K562 (cell line): ENCODE data around the gene OTOP3. TPM values are rescaled to one million over a fixed set of nuclear protein-coding genes. Genes with fewer than 3 reads are reported as not detected.

Experiments
- ATAC-seq: fragments of 200-7000 bp; cut with Tn5 transposase; 3 replicates; pipeline ENCODE4 v1.9.1; 2020; ENCODE audit warnings: moderate library complexity
- BruUV-seq: library from RNA; stranded (reverse); fragments of 400-500 nt; replicated peaks from 2 replicates; lab custom pipeline; 2021; lab: Mats Ljungman, UMichigan
- CTCF ChIA-PET: fragments of 300-600 bp; formaldehyde crosslinking; extraction: SDS; loops from one replicate; lab custom pipeline; 2021; ENCODE audit warnings: low intra/inter-chr PET ratio; lab: Yijun Ruan, JAX
- POLR2A ChIA-PET: fragments of 300-600, 350-650 bp; sonication (Branson Sonifier 250); formaldehyde crosslinking; extraction: SDS; loops from one replicate; lab custom pipeline; 2021; ENCODE audit warnings: antibody characterized with exemption, inconsistent platforms; lab: Yijun Ruan, JAX
- DNase-seq, 4 experiments: peaks; one replicate each; pipeline versions ENCODE4 v3.0.0 to v3.0.0-alpha.2; 2011 to 2018; ENCODE audit warnings: low spot score in 3 of 4, mixed read lengths in 3 of 4; ENCODE audit errors: extremely low read depth in 1 of 4
- FAIRE-seq: peaks from 2 replicates; lab custom pipeline; 2011; peaks lifted over from hg19 to GRCh38; lab: Jason Lieb, UNC
- H2AFZ ChIP-seq: 2 replicates; pipeline ENCODE4 v1.6.0; 2011; ENCODE audit warnings: low read depth, low read length, control low read depth, inconsistent platforms
- H3K27ac ChIP-seq: fragments of 200-600 bp; 3 replicates; pipeline ENCODE4 v1.8.0; 2011; ENCODE audit warnings: low read depth, mild to moderate bottlenecking, control low read depth, inconsistent platforms, low read length, moderate library complexity, mixed read lengths; ENCODE audit errors: extremely low read depth
- H3K27me3 ChIP-seq, 2 experiments: fragments of 300-600 bp in 1 of 2; 2 replicates in 1 of 2; 3 replicates in 1 of 2; pipeline versions ENCODE4 v1.6.0 to v1.8.0; 2011; ENCODE audit warnings: inconsistent platforms in 2 of 2, low read length in 2 of 2, mild to moderate bottlenecking in 1 of 2, mixed read lengths in 1 of 2, moderate library complexity in 1 of 2; ENCODE audit not compliant: control insufficient read depth in 2 of 2, insufficient read depth in 2 of 2
- H3K36me3 ChIP-seq: fragments of 300-600 bp; 3 replicates; pipeline ENCODE4 v1.8.0; 2011; ENCODE audit warnings: mild to moderate bottlenecking, low read length, inconsistent platforms; ENCODE audit not compliant: control insufficient read depth, insufficient read depth
- H3K4me1 ChIP-seq, 2 experiments: fragments of 200-600 bp in 1 of 2; replicated peaks in 1 of 2; 2 replicates in 1 of 2; 3 replicates in 1 of 2; pipeline versions ENCODE4 v1.5.1 to v1.8.0; 2011; ENCODE audit warnings: inconsistent platforms in 2 of 2, low read length in 2 of 2, mild to moderate bottlenecking in 1 of 2, mixed read lengths in 1 of 2, moderate library complexity in 1 of 2; ENCODE audit not compliant: control insufficient read depth in 2 of 2, insufficient read depth in 2 of 2
- H3K4me2 ChIP-seq: 2 replicates; pipeline ENCODE4 v1.6.1; 2011; ENCODE audit warnings: low read length, control low read depth, inconsistent platforms, mixed read lengths; ENCODE audit not compliant: insufficient read depth
- H3K4me3 ChIP-seq: fragments of 200-600 bp; sonication (generic), shearing (Covaris generic); 2 replicates; pipeline ENCODE4 v1.5.1; 2016; ENCODE audit warnings: control low read depth, inconsistent platforms
- H3K79me2 ChIP-seq: fragments of 200-600 bp; 3 replicates; pipeline ENCODE4 v1.8.0; 2011; ENCODE audit warnings: low read length, inconsistent platforms; ENCODE audit not compliant: control insufficient read depth, insufficient read depth
- H3K9ac ChIP-seq, 2 experiments: 2 replicates each; pipeline versions ENCODE4 v1.6.0 to v1.6.1; 2011; ENCODE audit warnings: low read depth in 2 of 2, low read length in 2 of 2, control low read depth in 1 of 2, inconsistent platforms in 1 of 2, mild to moderate bottlenecking in 1 of 2, mixed read lengths in 1 of 2; ENCODE audit not compliant: insufficient read depth in 1 of 2
- H3K9me1 ChIP-seq: one replicate; pipeline ENCODE4 v1.6.0; 2011; ENCODE audit warnings: inconsistent platforms, mild to moderate bottlenecking, low read length, moderate library complexity; ENCODE audit not compliant: control insufficient read depth, insufficient read depth
- H3K9me3 ChIP-seq: replicated peaks from 2 replicates; pipeline ENCODE4 v1.5.1; 2011; ENCODE audit warnings: low read depth, low read length, inconsistent platforms; ENCODE audit not compliant: control insufficient read depth, insufficient read depth
- H4K20me1 ChIP-seq: replicated peaks from 2 replicates; pipeline ENCODE4 v1.6.1; 2011; ENCODE audit warnings: low read length, inconsistent platforms, mixed read lengths; ENCODE audit not compliant: control insufficient read depth, insufficient read depth
- PRDM10 ChIP-seq: fragments of 450-650 bp; IDR thresholded peaks from 2 replicates; pipeline ENCODE4 v1.6.1; 2018; ENCODE audit not compliant: partially characterized antibody
- WGBS: fragments of 100-300 bp; shearing (Covaris generic); methylation state at CpG from one replicate; pipeline ENCODE4 v1.1.6; 2016; ENCODE audit warnings: low coverage, mixed read lengths; ENCODE audit not compliant: insufficient coverage; ENCODE audit errors: missing lambda C conversion rate; 5-methylcytosine and 5-hydroxymethylcytosine counted together
- in situ Hi-C: fragments of 300-500 bp; cut with MboI; formaldehyde crosslinking; loops from 4 replicates; pipeline ENCODE4 v1.15.0; 2018; ENCODE audit warnings: inconsistent platforms, mixed read lengths
- intact Hi-C: fragments of 100-400 bp; cut with micrococcal nuclease; formaldehyde crosslinking; loops from 2 replicates; pipeline ENCODE4 v1.14.2; 2022
- polyA plus RNA-seq, 8 experiments: library from polyadenylated mRNA; depleted of rRNA in 4 of 8; stranded (reverse) in 5 of 8; unstranded in 3 of 8; fragments of >200 nt; fragmentation: Nextera tagmentation in 2 of 8; fragmentation: Illumina TruSeq in 1 of 8; extraction: Ambion mirVana in 2 of 8; extraction: Trizol in 1 of 8; gene quantifications; 2 replicates each; pipeline versions ENCODE4 v1.2.1 to v1.2.3, GENCODE V29; 2011 to 2014; ENCODE audit warnings: inconsistent platforms in 1 of 8, missing spikeins in 1 of 8
- total RNA-seq, 7 experiments: library from RNA; depleted of rRNA in 6 of 7; stranded (reverse); fragments of >200 nt in 6 of 7; fragmentation: Illumina TruSeq in 2 of 7; extraction: Trizol in 2 of 7; gene quantifications; 2 replicates each; pipeline versions ENCODE4 v1.2.1 to v1.2.3, GENCODE V29; 2011 to 2021; ENCODE audit warnings: low replicate concordance in 1 of 7

The OTOP3 gene
- total and polyA plus RNA-seq, 9 of the 15 experiments (the other 6 are each of a cell fraction or from before 2014, with no cell fraction given), result not detected

- H3K9ac ChIP-seq, result no peak overlapping the region
- H3K4me3 ChIP-seq, result no peak overlapping the region
- FAIRE-seq (no peak), ATAC-seq (no peak; the same call in 1 of the 3 replicates), DNase-seq (no peak)
- H3K9me3 ChIP-seq, result no peaks in the 10 kb centered on the region
- TF ChIP-seq PRDM10, result no peak
- no peak overlapping the region for H3K4me2 ChIP-seq
- no TSS peak for BruUV-seq
- H3K4me1 ChIP-seq, result no peaks in the 10 kb centered on the region; a peak in 1 of 5 replicates
- no peaks in the 10 kb centered on the region for H3K36me3 ChIP-seq
- peaks cover 14 to 32% of the 10 kb centered on the region in 2 experiments; a peak in 4 of 5 replicates for H3K27me3 ChIP-seq
- in situ Hi-C loops, result no loop called here
- ChIA-PET CTCF (interaction anchor here (0.6 kb wide), 1 partner anchor 16 kb away, joined by 4 read pairs; no protein-coding TSS in a partner anchor), POLR2A (no interaction called here)
- no peaks in the 10 kb centered on the region for H3K79me2 ChIP-seq
- no peaks in the 10 kb centered on the region for H4K20me1 ChIP-seq
- intact Hi-C loops, result no loop called here
- 9% methylated on average over 6 of the region's 6 CpGs for WGBS
- H3K27ac ChIP-seq, result no peak overlapping the region
- H2AFZ ChIP-seq, result no peak overlapping the region
- H3K9me1 ChIP-seq, result no peaks in the 10 kb centered on the region
Measured at GRCh38 chr17:74903671-74904070, 32.0 kb upstream of the OTOP3 start.
